HG03097 (cell line): ENCODE results near the gene TFDP1.
"Not testable (repeated sequence)": the region's sequence is repeated elsewhere in the genome, so short reads cannot be mapped to it uniquely, and the experiment has no call there.

Source experiments
- ATAC-seq: cut with Tn5 transposase; IDR thresholded peaks from one replicate; pipeline ENCODE4 v1.9.1; 2021; ENCODE audit not compliant: unreplicated experiment, low FRiP score

Gene TFDP1

GRCh38 chr13:113594066-113594821 is 9.7 kb downstream of the TFDP1 start:
- ATAC-seq: not testable (repeated sequence)

- ATAC-seq: no peak
Observed at GRCh38 chr13:113595131-113595530, 10.6 kb downstream of the TFDP1 start.

- no peak for ATAC-seq
Observed at GRCh38 chr13:113596321-113597200, 12.0 kb downstream of the TFDP1 start.

- no peak for ATAC-seq
Observed at GRCh38 chr13:113597391-113598080, 13.0 kb downstream of the TFDP1 start.

GRCh38 chr13:113598081-113598410 is 13.5 kb downstream of the TFDP1 start:
- no peak for ATAC-seq

GRCh38 chr13:113598481-113598880 is 13.9 kb downstream of the TFDP1 start:
- no peak for ATAC-seq

GRCh38 chr13:113599391-113599790 is 14.8 kb downstream of the TFDP1 start:
- no peak for ATAC-seq

GRCh38 chr13:113601166-113602070 is 16.9 kb downstream of the TFDP1 start:
- ATAC-seq: no peak

- no peak for ATAC-seq
Observed at GRCh38 chr13:113602291-113602988, 17.9 kb downstream of the TFDP1 start.

- ATAC-seq: no peak
Observed at GRCh38 chr13:113603116-113603710, 18.7 kb downstream of the TFDP1 start.

GRCh38 chr13:113604186-113604585 is 19.6 kb downstream of the TFDP1 start:
- no peak for ATAC-seq

- ATAC-seq: no peak
Observed at GRCh38 chr13:113605461-113605860, 20.9 kb downstream of the TFDP1 start.

GRCh38 chr13:113605866-113606438 is 21.4 kb downstream of the TFDP1 start:
- no peak for ATAC-seq

GRCh38 chr13:113607056-113607888 is 22.7 kb downstream of the TFDP1 start:
- ATAC-seq: no peak

GRCh38 chr13:113607889-113608635 is 23.5 kb downstream of the TFDP1 start:
- ATAC-seq: no peak

GRCh38 chr13:113608967-113609533 is 24.5 kb downstream of the TFDP1 start:
- no peak for ATAC-seq

GRCh38 chr13:113609616-113610015 is 25.1 kb downstream of the TFDP1 start:
- no peak for ATAC-seq
